Measurements from ENCODE around the gene SLC6A15. TPM values are rescaled to one million over a fixed set of nuclear protein-coding genes. Genes with fewer than 3 reads are reported as not detected.

The SLC6A15 gene
- total RNA-seq (2021; fragmentation: NEBNext Ultra II Directional; extraction: Animal tissue kit (Norgen Biotek cat#: 25700)) (38.1 and 42.0 TPM in 2 replicates), polyA plus RNA-seq (2011; rRNA removed) (1.8 and 3.1 TPM in 2 replicates), polyA minus RNA-seq (2011; rRNA and poly(A)+ RNA removed) (4.2 and 5.6 TPM in 2 replicates)
- 3.6 TPM for polyA plus RNA-seq (2011; cell fraction: cytosol; rRNA removed)
- 3.4 TPM for polyA plus RNA-seq (2011; cell fraction: nucleus; rRNA removed)
- 11.6 to 20.9 TPM (median 13.7 TPM) in 4 replicates for polyA plus RNA-seq (2012, experiment 1 of 2)
- 0.94 TPM for polyA plus RNA-seq (2012, experiment 2 of 2)
- polyA plus RNA-seq (2013, experiment 1 of 2), result 17.5 TPM
- polyA plus RNA-seq (2013, experiment 2 of 2), result 19.1 TPM
- 6.1 TPM for polyA minus RNA-seq (2011; cell fraction: cytosol; rRNA and poly(A)+ RNA removed)
- 22.2 TPM for polyA minus RNA-seq (2011; cell fraction: nucleus; rRNA and poly(A)+ RNA removed)
- long read RNA-seq, experiment 1, full-length matches to known transcripts, result 4 of 23 reads
- long read RNA-seq, experiment 1, partial matches to known transcripts, result 3 of 23 reads
- long read RNA-seq, experiment 1, other reads (novel, unspliced or antisense), result 16 of 23 reads
- long read RNA-seq, experiment 2, full-length matches to known transcripts, result 4 of 10 reads
- long read RNA-seq, experiment 2, partial matches to known transcripts, result 3 of 10 reads
- long read RNA-seq, experiment 2, other reads (novel, unspliced or antisense), result 3 of 10 reads

GRCh38 chr12:84912198-84913128, at the start of gene SLC6A15:
SLC6A15 (minus strand) TSS chr12:84912799; CDS start chr12:84892120, 20,679 bp downstream.
- ChIA-PET POLR2A (ENCODE audit: partially characterized antibody) (interaction anchor here (0.5 to 2.0 kb wide), 21 partner anchors 9 to 348 kb away, joined by 3 to 8 read pairs (median 3); partner anchors contain the start of genes LRRIQ1 and TSPAN19), CTCF (ENCODE audit: partially characterized antibody) (interaction anchor here (0.8 to 3.0 kb wide), 15 partner anchors 9 to 145 kb away, joined by 3 to 26 read pairs (median 4); no protein-coding TSS in a partner anchor)
- Histone ChIP-seq H3K14ac (ENCODE audit: insufficient read length) (no peak within 1 kb of the TSS), H3K4me2 (ENCODE audit: insufficient read depth in 1 of 2, low read depth in 2 of 2, low read length in 2 of 2) (peak within 1 kb of the TSS; percentile 91 to 97), H3K56ac (replicated peaks; ENCODE audit: insufficient read length, low read depth, low read length) (peak within 1 kb of the TSS; percentile 32), H4K20me1 (replicated peaks in 1 of 2; ENCODE audit: control insufficient read depth in 1 of 2, insufficient read depth in 2 of 2, low read length in 2 of 2) (peaks cover 3 to 5% of the 10 kb centered on the region in 2 experiments), H3K23ac (ENCODE audit: insufficient read length) (no peak within 1 kb of the TSS), H3K23me2 (ENCODE audit: low read depth, low read length) (peaks cover 21% of the 10 kb centered on the region), H3K4ac (replicated peaks; ENCODE audit: insufficient read length, low read depth, low read length) (no peak within 1 kb of the TSS), H2AK5ac (ENCODE audit: low read depth, low read length) (0 out of 2 replicates have a peak within 1 kb of the TSS, but pooled peaks have one; percentile 41), H3K27ac (ENCODE audit: low read depth, low read length) (no peak within 1 kb of the TSS; the same call in 1 of the 2 replicates), H3K4me3 (ENCODE audit: extremely low read depth in 1 of 4, insufficient read depth in 2 of 4, low read depth in 3 of 4, low read length in 4 of 4) (peak within 1 kb of the TSS; percentile 69 to 93 (median 86)), H3K79me1 (ENCODE audit: low read depth, low read length) (no peaks in the 10 kb centered on the region; the same call in 1 of the 2 replicates), H2AFZ (ENCODE audit: low read length) (peak within 1 kb of the TSS; percentile 95), H2BK5ac (ENCODE audit: low read depth, low read length) (peak within 1 kb of the TSS; percentile 32), H4K5ac (ENCODE audit: insufficient read length, low read depth, low read length) (peak within 1 kb of the TSS; percentile 34), H3K36me3 (ENCODE audit: control insufficient read depth in 2 of 4, insufficient read depth in 4 of 4, low read length in 3 of 4) (no peaks in the 10 kb centered on the region), H2BK20ac (ENCODE audit: low read length) (no peak within 1 kb of the TSS; the same call in 1 of the 2 replicates), H3K4me1 (replicated peaks in 1 of 4; ENCODE audit: control insufficient read depth in 3 of 4, insufficient read depth in 4 of 4, low read length in 3 of 4) (peaks cover 0 to 6% (median 0%) of the 10 kb centered on the region in 4 experiments; a peak in 1 of 7 replicates), H3K18ac (ENCODE audit: extremely low read depth, low read length) (peak within 1 kb of the TSS; percentile 86), H2BK12ac (ENCODE audit: low read depth, low read length) (peak within 1 kb of the TSS; percentile 91; the same call in 1 of the 2 replicates), H3K79me2 (ENCODE audit: control insufficient read depth in 1 of 2, insufficient read depth in 2 of 2, low read length in 2 of 2) (peaks cover 0 to 33% of the 10 kb centered on the region in 2 experiments; a peak in 3 of 4 replicates), H4K91ac (replicated peaks; ENCODE audit: insufficient read length, low read length) (peak within 1 kb of the TSS; percentile 27), H2BK120ac (replicated peaks; ENCODE audit: low read depth, low read length) (no peak within 1 kb of the TSS), H4K8ac (ENCODE audit: extremely low read depth, insufficient read depth, low read length) (peak within 1 kb of the TSS; percentile 94; the same call in 1 of the 2 replicates), H3K9me3 (ENCODE audit: insufficient read depth in 2 of 2, low read depth in 1 of 2, low read length in 1 of 2) (no peaks in the 10 kb centered on the region), H3K9ac (replicated peaks in 1 of 4; ENCODE audit: extremely low read depth in 1 of 4, low read depth in 3 of 4, low read length in 3 of 4) (peak within 1 kb of the TSS; percentile 61 to 77 (median 68)), H3K27me3 (replicated peaks in 1 of 4; ENCODE audit: control insufficient read depth in 3 of 4, extremely low read depth in 1 of 4, insufficient read depth in 3 of 4, low read length in 3 of 4) (no peaks in the 10 kb centered on the region), H2BK15ac (ENCODE audit: low read length) (peak within 1 kb of the TSS; percentile 50; the same call in 1 of the 2 replicates)
- no peak for FAIRE-seq
- DNase-seq (ENCODE audit: low read depth in 1 of 2, low spot score in 2 of 2), result peak in 1 of 2 experiments; percentile 88
- WGBS, 2 experiments (ENCODE audit: extremely low coverage in 1 of 2, insufficient coverage in 1 of 2, insufficient read length in 1 of 2, insufficient replicate concordance in 2 of 2, low coverage in 1 of 2, low lambda C conversion rate in 2 of 2, missing lambda C conversion rate in 1 of 2), result 2% methylated on average over 62 of the region's 67 CpGs; no CpG with 5 or more reads in 1 of the 2 experiments
- TF ChIP-seq KDM4A (IDR thresholded peaks at IDR 0.05; ENCODE audit: low read depth, low read length, severe bottlenecking) (peak; percentile 91), CREB1 (IDR thresholded peaks at IDR 0.05) (peak; percentile 85), NANOG (IDR thresholded peaks at IDR 0.05; ENCODE audit: insufficient read depth, low read depth, low read length, poor library complexity, severe bottlenecking) (no peak), MAX (IDR thresholded peaks at IDR 0.05) (peak; percentile 99), TBP (IDR thresholded peaks at IDR 0.05; ENCODE audit: low read depth, low read length) (peak; percentile 52; the same call in 1 of the 2 replicates), SP4 (IDR thresholded peaks at IDR 0.05; ENCODE audit: low read length) (no peak), FOSL1 (IDR thresholded peaks at IDR 0.05; ENCODE audit: insufficient read depth, low read depth, low read length) (no peak)
